WTC11 (cell line): ENCODE measurements around the gene GPR108. TPM values are rescaled to one million over a fixed set of nuclear protein-coding genes. Genes with fewer than 3 reads are reported as not detected.

ENCODE experiments used
- ATAC-seq: fragments of 200-7000 bp; cut with Tn5 transposase; 2 replicates; pipeline ENCODE4 v1.10.0; 2021; ENCODE audit warnings: mild to moderate bottlenecking, moderate library complexity
- CTCF ChIA-PET: fragments of 300-600 bp; sonication (Branson Sonifier 250); formaldehyde crosslinking; loops from one replicate; lab custom pipeline; 2021; ENCODE audit warnings: antibody characterized with exemption; lab: Charles Lee
- POLR2A ChIA-PET: fragments of 350-600 bp; sonication (Branson Sonifier 250); formaldehyde crosslinking; loops from one replicate; lab custom pipeline; 2021; ENCODE audit warnings: antibody characterized with exemption; lab: Charles Lee
- DNase-seq: peaks from one replicate; pipeline ENCODE4 v3.0.0; 2021; ENCODE audit warnings: low spot score
- H3K27ac Mint-ChIP-seq: 2 replicates; pipeline ENCODE4 v1.8.0; 2021; ENCODE audit warnings: mixed read lengths
- H3K27me3 Mint-ChIP-seq: 2 replicates; pipeline ENCODE4 v1.8.0; 2021; ENCODE audit warnings: low read depth, mild to moderate bottlenecking, moderate library complexity, mixed read lengths
- H3K36me3 Mint-ChIP-seq: 2 replicates; pipeline ENCODE4 v1.8.0; 2021; ENCODE audit warnings: mixed read lengths
- H3K4me1 Mint-ChIP-seq: 2 replicates; pipeline ENCODE4 v1.8.0; 2022; ENCODE audit warnings: mixed read lengths
- H3K4me3 Mint-ChIP-seq: 2 replicates; pipeline ENCODE4 v1.8.0; 2021; ENCODE audit warnings: mild to moderate bottlenecking, moderate library complexity, mixed read lengths
- H3K9me3 Mint-ChIP-seq: 2 replicates; pipeline ENCODE4 v1.8.0; 2021; ENCODE audit warnings: mixed read lengths
- CREM ChIP-seq: sonication (generic); formaldehyde crosslinking; IDR thresholded peaks from 2 replicates; pipeline ENCODE4 v1.8.1; 2022; ENCODE audit warnings: mild to moderate bottlenecking, missing genetic modification reagents, moderate library complexity
- ESRRA ChIP-seq: sonication (generic); formaldehyde crosslinking; IDR thresholded peaks from 2 replicates; pipeline ENCODE4 v1.8.1; 2022; ENCODE audit warnings: mild to moderate bottlenecking, missing genetic modification reagents, borderline replicate concordance
- FOXP1 ChIP-seq: sonication (generic); formaldehyde crosslinking; IDR thresholded peaks from 2 replicates; pipeline ENCODE4 v1.8.0; 2022; ENCODE audit warnings: missing genetic modification reagents, mild to moderate bottlenecking, moderate library complexity, borderline replicate concordance
- HMGXB4 ChIP-seq: sonication (generic); formaldehyde crosslinking; IDR thresholded peaks from 2 replicates; pipeline ENCODE4 v1.8.1; 2023; ENCODE audit warnings: mild to moderate bottlenecking, moderate library complexity, missing genetic modification reagents
- KAT7 ChIP-seq: sonication (generic); formaldehyde crosslinking; IDR thresholded peaks from 2 replicates; pipeline ENCODE4 v1.8.1; 2023; ENCODE audit warnings: missing genetic modification reagents, mild to moderate bottlenecking, borderline replicate concordance
- NFATC4 ChIP-seq: fragments of 250-450 bp; sonication (Bioruptor Pico); IDR thresholded peaks from 2 replicates; pipeline ENCODE4 v1.9.0; 2021; ENCODE audit warnings: mild to moderate bottlenecking
- NR2C2 ChIP-seq: sonication (generic); formaldehyde crosslinking; IDR thresholded peaks from 2 replicates; pipeline ENCODE4 v1.8.0; 2022; ENCODE audit warnings: mild to moderate bottlenecking, missing genetic modification reagents
- NR3C1 ChIP-seq: sonication (generic); formaldehyde crosslinking; conservative IDR thresholded peaks from 2 replicates; pipeline ENCODE4 v1.8.1; 2023; ENCODE audit warnings: low read depth, mild to moderate bottlenecking, missing genetic modification reagents
- ZBTB43 ChIP-seq: sonication (generic); formaldehyde crosslinking; IDR thresholded peaks from 2 replicates; pipeline ENCODE4 v1.8.1; 2023; ENCODE audit warnings: mild to moderate bottlenecking, missing genetic modification reagents
- ZNF121 ChIP-seq: sonication (generic); formaldehyde crosslinking; IDR thresholded peaks from 2 replicates; pipeline ENCODE4 v1.8.0; 2023; ENCODE audit warnings: missing genetic modification reagents
- ZNF263 ChIP-seq: sonication (generic); formaldehyde crosslinking; IDR thresholded peaks from 2 replicates; pipeline ENCODE4 v1.8.1; 2022; ENCODE audit warnings: low read depth, mild to moderate bottlenecking, moderate library complexity, missing genetic modification reagents
- ZNF281 ChIP-seq: sonication (generic); formaldehyde crosslinking; IDR thresholded peaks from 2 replicates; pipeline ENCODE4 v1.8.0; 2023; ENCODE audit warnings: mild to moderate bottlenecking, missing genetic modification reagents
- ZNF317 ChIP-seq: sonication (generic); formaldehyde crosslinking; IDR thresholded peaks from 2 replicates; pipeline ENCODE4 v1.8.1; 2023; ENCODE audit warnings: low read depth, mild to moderate bottlenecking, moderate library complexity, missing genetic modification reagents, borderline replicate concordance
- ZNF423 ChIP-seq: fragments of 250-450 bp; sonication (Bioruptor Pico); IDR thresholded peaks from 2 replicates; pipeline ENCODE4 v2.1.2; 2022; ENCODE audit warnings: mild to moderate bottlenecking, moderate library complexity
- total RNA-seq: library from RNA; stranded (reverse); gene quantifications from 3 replicates; pipeline ENCODE4 v1.2.3, GENCODE V29; 2021
- TF ChIP-seq, protein P1 (sequence below): sonication (generic); formaldehyde crosslinking; IDR thresholded peaks from 2 replicates; pipeline ENCODE4 v1.8.0; 2023; ENCODE audit warnings: missing genetic modification reagents, mild to moderate bottlenecking, borderline replicate concordance

GPR108 gene
- total RNA-seq, 1 experiment from 2014 or later, result 48.7 TPM

DNA sequence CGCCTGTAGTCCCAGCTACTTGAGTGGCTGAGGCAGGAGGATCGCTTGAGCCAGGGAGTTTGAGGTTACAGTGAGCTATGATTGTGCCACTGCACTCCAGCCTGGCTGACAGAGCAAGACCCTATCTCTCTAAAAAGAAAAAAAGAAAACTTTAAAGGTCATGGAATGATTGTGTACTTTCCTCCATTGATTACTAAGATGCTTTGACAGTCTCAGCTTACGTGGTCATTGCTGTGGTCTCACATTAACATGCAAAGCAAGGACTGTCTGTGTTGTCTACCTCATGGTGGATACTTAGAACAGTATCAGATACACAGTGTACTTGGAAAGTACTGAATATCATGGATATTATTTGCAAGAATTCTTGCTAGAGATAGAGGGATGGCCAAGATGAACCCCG lies 53.4 kb downstream of the GPR108 start (continued):
- TF ChIP-seq CREM (CRISPR knock-in tag), result no peak

- TF ChIP-seq ZNF423 (CRISPR knock-in tag) (no peak), ZNF281 (no peak), KAT7 (CRISPR knock-in tag) (no peak), ZNF317 (no peak), ZBTB43 (CRISPR knock-in tag) (no peak), FOXP1 (CRISPR knock-in tag) (no peak), NFATC4 (CRISPR knock-in tag) (no peak), ESRRA (CRISPR knock-in tag) (no peak), NR2C2 (CRISPR knock-in tag) (no peak), NR3C1 (CRISPR knock-in tag) (no peak), ZNF121 (CRISPR knock-in tag) (no peak), HMGXB4 (CRISPR knock-in tag) (no peak), ZNF263 (CRISPR knock-in tag) (no peak)
- TF ChIP-seq, protein P1, sequence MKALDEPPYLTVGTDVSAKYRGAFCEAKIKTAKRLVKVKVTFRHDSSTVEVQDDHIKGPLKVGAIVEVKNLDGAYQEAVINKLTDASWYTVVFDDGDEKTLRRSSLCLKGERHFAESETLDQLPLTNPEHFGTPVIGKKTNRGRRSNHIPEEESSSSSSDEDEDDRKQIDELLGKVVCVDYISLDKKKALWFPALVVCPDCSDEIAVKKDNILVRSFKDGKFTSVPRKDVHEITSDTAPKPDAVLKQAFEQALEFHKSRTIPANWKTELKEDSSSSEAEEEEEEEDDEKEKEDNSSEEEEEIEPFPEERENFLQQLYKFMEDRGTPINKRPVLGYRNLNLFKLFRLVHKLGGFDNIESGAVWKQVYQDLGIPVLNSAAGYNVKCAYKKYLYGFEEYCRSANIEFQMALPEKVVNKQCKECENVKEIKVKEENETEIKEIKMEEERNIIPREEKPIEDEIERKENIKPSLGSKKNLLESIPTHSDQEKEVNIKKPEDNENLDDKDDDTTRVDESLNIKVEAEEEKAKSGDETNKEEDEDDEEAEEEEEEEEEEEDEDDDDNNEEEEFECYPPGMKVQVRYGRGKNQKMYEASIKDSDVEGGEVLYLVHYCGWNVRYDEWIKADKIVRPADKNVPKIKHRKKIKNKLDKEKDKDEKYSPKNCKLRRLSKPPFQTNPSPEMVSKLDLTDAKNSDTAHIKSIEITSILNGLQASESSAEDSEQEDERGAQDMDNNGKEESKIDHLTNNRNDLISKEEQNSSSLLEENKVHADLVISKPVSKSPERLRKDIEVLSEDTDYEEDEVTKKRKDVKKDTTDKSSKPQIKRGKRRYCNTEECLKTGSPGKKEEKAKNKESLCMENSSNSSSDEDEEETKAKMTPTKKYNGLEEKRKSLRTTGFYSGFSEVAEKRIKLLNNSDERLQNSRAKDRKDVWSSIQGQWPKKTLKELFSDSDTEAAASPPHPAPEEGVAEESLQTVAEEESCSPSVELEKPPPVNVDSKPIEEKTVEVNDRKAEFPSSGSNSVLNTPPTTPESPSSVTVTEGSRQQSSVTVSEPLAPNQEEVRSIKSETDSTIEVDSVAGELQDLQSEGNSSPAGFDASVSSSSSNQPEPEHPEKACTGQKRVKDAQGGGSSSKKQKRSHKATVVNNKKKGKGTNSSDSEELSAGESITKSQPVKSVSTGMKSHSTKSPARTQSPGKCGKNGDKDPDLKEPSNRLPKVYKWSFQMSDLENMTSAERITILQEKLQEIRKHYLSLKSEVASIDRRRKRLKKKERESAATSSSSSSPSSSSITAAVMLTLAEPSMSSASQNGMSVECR, result no peak
- Mint-ChIP-seq H3K27me3 (peaks cover 29% of the 10 kb centered on the region), H3K4me1 (peaks cover 3% of the 10 kb centered on the region), H3K27ac (no peak overlapping the region), H3K36me3 (peaks cover 14% of the 10 kb centered on the region), H3K4me3 (no peak overlapping the region), H3K9me3 (peaks cover 63% of the 10 kb centered on the region)
- no peak for ATAC-seq
- no peak for DNase-seq
- CTCF ChIA-PET, result no interaction called here
- POLR2A ChIA-PET, result interaction anchor here (0.6 kb wide), 1 partner anchor 272 kb away, joined by 5 read pairs; no protein-coding TSS in a partner anchor
Observed at GRCh38 chr19:6682607-6683128, 54.7 kb downstream of the GPR108 start.
